ENCODE measurements around the gene NEXMIF. TPM values are rescaled to one million over a fixed set of nuclear protein-coding genes. Genes with fewer than 3 reads are reported as not detected.
"Not testable (repeated sequence)": the region's sequence is repeated elsewhere in the genome, so short reads cannot be mapped to it uniquely, and the experiment has no call there.

Gene NEXMIF
- under 1 TPM; 0.24 to 0.65 TPM for total RNA-seq

DNA sequence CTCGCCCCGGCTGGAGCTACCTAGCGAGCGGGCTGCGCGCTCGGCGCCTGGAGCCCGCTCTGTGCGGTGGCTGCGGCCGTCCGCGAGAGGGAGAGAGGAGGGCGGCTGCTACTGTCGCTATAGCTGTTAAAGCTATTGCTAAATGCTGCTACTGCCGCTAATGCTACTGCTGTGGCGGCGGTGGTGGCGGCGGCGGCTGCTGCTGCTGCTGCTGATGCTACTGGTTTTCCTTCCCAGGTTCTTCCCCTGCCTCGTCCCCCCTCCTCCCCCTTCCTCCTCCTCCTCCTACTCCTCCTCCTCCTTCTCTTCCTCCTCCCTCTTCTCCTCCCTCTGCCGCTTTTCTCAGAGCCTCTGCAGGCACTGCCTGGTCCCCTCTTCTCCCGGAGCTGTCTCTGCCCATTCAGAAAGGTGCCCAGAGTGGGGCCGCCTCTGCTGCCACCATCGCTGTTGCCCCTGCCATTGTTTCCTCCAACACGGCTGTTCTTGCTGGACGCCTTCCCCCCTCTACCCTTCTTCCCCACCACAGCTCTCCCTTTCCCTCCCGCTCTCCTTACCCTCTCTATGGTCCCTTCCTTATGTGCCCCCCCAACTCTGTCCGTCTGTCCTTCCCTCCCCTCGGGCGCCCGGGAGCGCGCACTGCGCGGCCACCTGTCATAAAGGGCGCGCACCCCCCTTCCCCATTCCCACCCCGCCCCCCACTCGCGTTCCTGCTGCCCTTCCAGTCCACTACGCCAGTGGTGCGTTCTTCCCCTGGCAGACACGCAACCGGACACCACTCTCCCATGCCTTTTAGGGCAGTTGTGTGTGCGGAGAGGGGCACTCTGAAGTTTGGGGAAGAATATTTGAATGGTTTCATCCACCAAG, at the start of gene NEXMIF:
Gene NEXMIF (minus strand): TSS at position 228 of the 864 bp plus-strand sequence.
- H3K4me1 Mint-ChIP-seq (ENCODE audit: low read depth): peaks cover 5% of the 10 kb centered on the region
- peak within 1 kb of the TSS; percentile 86 for H3K27ac Mint-ChIP-seq
- H3K36me3 Mint-ChIP-seq (ENCODE audit: insufficient read depth in 2 of 2): peaks cover 0 to 2% of the 10 kb centered on the region in 2 donors

GRCh38 chrX:74961962-74962361, 36.7 kb upstream of the NEXMIF start:
- DNase-seq; H3K27ac Mint-ChIP-seq; H3K27me3 Mint-ChIP-seq (ENCODE audit: low read depth); ATAC-seq (replicated peaks in 1 of 2); H3K36me3 Mint-ChIP-seq (ENCODE audit: insufficient read depth in 2 of 2); H3K4me1 Mint-ChIP-seq (ENCODE audit: low read depth); H3K4me3 Mint-ChIP-seq; H3K9me3 Mint-ChIP-seq: not testable (repeated sequence)

More for the DNA sequence above, at the start of gene NEXMIF:
- peak in 1 of 2 donors; percentile 46 for DNase-seq
- H3K9me3 Mint-ChIP-seq: no peaks in the 10 kb centered on the region
- peak within 1 kb of the TSS; percentile 89 to 96 for H3K4me3 Mint-ChIP-seq
- ATAC-seq (replicated peaks in 1 of 2): peak; percentile 82 to 85
- peaks cover 75% of the 10 kb centered on the region for H3K27me3 Mint-ChIP-seq (ENCODE audit: low read depth)

DNA sequence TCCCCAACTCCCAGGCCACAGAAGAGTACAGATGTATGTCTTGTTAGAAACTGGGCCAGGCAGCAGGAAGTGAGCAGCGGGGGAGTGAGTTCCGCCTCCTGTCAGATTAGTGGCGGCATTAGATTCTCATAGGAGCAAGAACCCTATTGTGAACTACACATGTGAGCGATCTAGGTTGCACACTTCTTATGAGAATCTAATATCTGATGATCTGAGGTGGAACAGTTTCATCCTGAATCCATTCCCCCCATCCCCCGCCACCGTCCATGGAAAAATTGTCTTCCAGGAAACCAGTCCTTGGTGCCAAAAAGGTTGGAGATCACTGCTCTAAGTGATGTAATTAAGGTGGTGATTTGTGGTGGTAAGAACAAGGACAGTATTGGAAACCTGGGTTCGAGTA, 24.5 kb upstream of the NEXMIF start:
- Mint-ChIP-seq H3K27ac (no peak overlapping the region), H3K27me3 (ENCODE audit: low read depth) (no peaks in the 10 kb centered on the region), H3K4me1 (ENCODE audit: low read depth) (no peaks in the 10 kb centered on the region), H3K9me3 (peaks cover 0 to 1% of the 10 kb centered on the region in 2 donors), H3K36me3 (ENCODE audit: insufficient read depth in 2 of 2) (no peaks in the 10 kb centered on the region), H3K4me3 (no peak overlapping the region)
- ATAC-seq (replicated peaks in 1 of 2) (no peak), DNase-seq (no peak)

GRCh38 chrX:74940414-74940813, 15.2 kb upstream of the NEXMIF start:
- Mint-ChIP-seq H3K4me1 (ENCODE audit: low read depth) (no peaks in the 10 kb centered on the region), H3K36me3 (ENCODE audit: insufficient read depth in 2 of 2) (no peaks in the 10 kb centered on the region), H3K27ac (no peak overlapping the region), H3K27me3 (ENCODE audit: low read depth) (peaks cover 9% of the 10 kb centered on the region), H3K9me3 (peaks cover 0 to 5% of the 10 kb centered on the region in 2 donors), H3K4me3 (no peak overlapping the region)
- ATAC-seq (replicated peaks in 1 of 2) (no peak), DNase-seq (no peak)

DNA sequence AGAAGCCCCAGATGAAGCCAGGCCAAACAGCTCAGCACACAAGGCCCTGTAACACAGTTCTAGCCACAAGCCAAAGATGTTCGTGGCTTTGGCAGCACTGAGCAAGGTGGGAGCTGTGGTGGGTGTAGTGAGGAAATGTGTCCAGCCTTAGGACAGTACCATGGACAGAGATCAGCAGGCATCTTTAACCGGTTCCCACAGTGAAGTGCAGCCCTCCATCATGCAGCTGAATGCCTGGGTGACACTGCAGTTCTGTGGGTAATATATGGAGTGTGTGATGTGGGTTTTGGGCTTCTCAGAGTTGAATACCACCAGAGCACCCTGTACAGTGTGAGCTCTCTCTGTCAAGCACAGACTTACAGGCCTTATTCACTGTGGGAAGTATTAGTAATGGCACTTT, 6.0 kb upstream of the NEXMIF start:
- Mint-ChIP-seq H3K27ac (no peak overlapping the region), H3K36me3 (ENCODE audit: insufficient read depth in 2 of 2) (no peaks in the 10 kb centered on the region), H3K4me1 (ENCODE audit: low read depth) (no peaks in the 10 kb centered on the region), H3K27me3 (ENCODE audit: low read depth) (peaks cover 59% of the 10 kb centered on the region), H3K9me3 (no peaks in the 10 kb centered on the region), H3K4me3 (no peak overlapping the region)
- no peak for DNase-seq
- ATAC-seq (replicated peaks in 1 of 2): no peak

DNA sequence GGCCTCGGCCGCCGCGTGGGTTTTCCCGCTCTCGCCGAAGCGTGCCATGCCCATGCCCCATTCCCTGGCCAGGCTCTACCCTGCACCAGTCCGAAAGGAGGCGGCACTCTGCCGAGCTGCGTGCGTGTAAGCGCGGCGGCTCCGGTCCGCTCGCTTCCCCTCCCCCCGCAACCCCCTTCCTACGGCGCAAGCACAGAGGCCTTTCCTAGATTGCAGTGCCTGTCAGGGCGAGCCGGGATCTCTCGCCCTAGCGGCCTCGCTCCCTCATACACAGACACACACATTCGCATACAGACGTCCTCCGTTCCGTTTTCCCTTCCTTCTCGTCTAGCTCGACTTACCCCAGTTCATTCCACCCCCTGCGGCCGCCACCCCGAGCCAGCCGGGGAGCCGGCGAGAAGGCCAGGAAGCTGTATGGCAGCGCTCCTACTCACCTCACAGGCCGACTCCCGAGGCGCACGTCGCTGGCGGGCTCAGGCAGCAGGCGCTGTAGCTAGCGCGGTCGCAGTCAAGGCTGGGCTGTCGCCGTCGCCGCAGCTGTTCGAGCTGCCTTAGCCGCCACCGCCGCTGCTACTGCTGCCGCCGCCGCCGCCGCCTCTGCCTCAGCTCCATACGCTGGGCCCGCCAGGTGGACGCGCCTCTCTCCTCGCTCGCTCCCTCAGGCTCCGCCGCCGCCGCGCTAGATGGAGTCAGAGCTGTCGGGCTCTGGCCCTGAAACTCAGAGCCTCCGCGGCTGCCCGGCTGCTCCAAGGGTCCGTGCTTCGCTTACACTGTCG, 615 bp downstream of the NEXMIF start:
- Mint-ChIP-seq H3K4me1 (ENCODE audit: low read depth) (peaks cover 5% of the 10 kb centered on the region), H3K4me3 (peak overlapping the region; percentile 89 to 96), H3K27me3 (ENCODE audit: low read depth) (peaks cover 67% of the 10 kb centered on the region), H3K36me3 (ENCODE audit: insufficient read depth in 2 of 2) (peaks cover 0 to 2% of the 10 kb centered on the region in 2 donors), H3K9me3 (no peaks in the 10 kb centered on the region), H3K27ac (peak overlapping the region; percentile 86)
- DNase-seq (peak; percentile 43 to 45), ATAC-seq (replicated peaks in 1 of 2) (peak; percentile 76 to 78)

GRCh38 chrX:74923942-74924448, 1.3 kb downstream of the NEXMIF start:
- DNase-seq: peak; percentile 15
- Mint-ChIP-seq H3K36me3 (ENCODE audit: insufficient read depth in 2 of 2) (peaks cover 0 to 2% of the 10 kb centered on the region in 2 donors), H3K4me3 (peak overlapping the region; percentile 83 to 89), H3K27ac (no peak overlapping the region), H3K4me1 (ENCODE audit: low read depth) (peaks cover 5% of the 10 kb centered on the region), H3K9me3 (no peaks in the 10 kb centered on the region), H3K27me3 (ENCODE audit: low read depth) (peaks cover 66% of the 10 kb centered on the region)
- ATAC-seq (replicated peaks in 1 of 2): peak; percentile 12 to 32

GRCh38 chrX:74922922-74923543, 2.2 kb downstream of the NEXMIF start:
- Mint-ChIP-seq H3K27me3 (ENCODE audit: low read depth) (peaks cover 61% of the 10 kb centered on the region), H3K27ac (no peak overlapping the region), H3K4me3 (peak overlapping the region in 1 of 2 donors; percentile 83), H3K4me1 (ENCODE audit: low read depth) (peaks cover 5% of the 10 kb centered on the region), H3K9me3 (no peaks in the 10 kb centered on the region), H3K36me3 (ENCODE audit: insufficient read depth in 2 of 2) (peaks cover 0 to 2% of the 10 kb centered on the region in 2 donors)
- no peak for ATAC-seq (replicated peaks in 1 of 2)
- no peak for DNase-seq

DNA sequence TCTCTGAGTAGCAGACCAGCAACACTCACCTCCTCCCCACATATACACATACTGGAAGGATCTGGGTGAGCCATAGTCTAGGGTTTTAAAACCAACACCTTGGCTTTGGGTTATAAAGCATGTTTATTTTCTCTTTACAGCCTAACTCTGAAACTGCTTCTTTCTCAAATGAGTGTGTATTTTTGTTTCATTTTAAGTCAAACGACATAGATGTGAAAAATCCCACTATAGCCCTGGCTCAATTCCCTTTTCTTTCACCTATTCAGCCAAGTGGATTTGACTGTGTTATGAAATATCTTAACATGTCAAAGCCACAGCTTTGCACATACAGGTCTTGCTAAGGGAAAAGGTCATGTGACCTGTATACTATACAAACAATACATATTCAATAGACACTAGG, 13.8 kb downstream of the NEXMIF start:
- Mint-ChIP-seq H3K4me1 (ENCODE audit: low read depth) (no peaks in the 10 kb centered on the region), H3K9me3 (peaks cover 0 to 4% of the 10 kb centered on the region in 2 donors), H3K36me3 (ENCODE audit: insufficient read depth in 2 of 2) (peaks cover 0 to 2% of the 10 kb centered on the region in 2 donors), H3K27ac (no peak overlapping the region), H3K27me3 (ENCODE audit: low read depth) (peaks cover 14% of the 10 kb centered on the region), H3K4me3 (no peak overlapping the region)
- DNase-seq (no peak), ATAC-seq (replicated peaks in 1 of 2) (peak in 1 of 2 donors; percentile 79)

DNA sequence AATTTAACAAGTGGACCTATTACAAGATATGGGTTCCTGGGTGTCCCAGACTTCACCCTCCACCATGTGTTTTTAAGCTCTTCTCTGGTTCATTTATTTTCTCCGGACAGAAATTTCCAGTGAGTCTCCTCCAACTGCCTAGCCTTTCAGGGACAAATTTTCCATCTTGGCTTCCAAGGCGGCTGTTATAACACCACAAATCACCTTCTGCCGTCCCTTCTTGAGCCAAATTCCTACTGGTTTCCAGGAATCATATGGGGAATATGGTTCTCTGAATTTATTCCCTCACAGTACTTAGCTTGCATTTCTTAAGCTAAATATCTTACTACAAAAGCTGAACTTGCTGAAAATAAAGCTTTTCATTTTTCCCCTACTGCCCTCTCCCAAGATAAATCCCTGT, 18.8 kb downstream of the NEXMIF start:
- peaks cover 15% of the 10 kb centered on the region for H3K27me3 Mint-ChIP-seq (ENCODE audit: low read depth)
- H3K36me3 Mint-ChIP-seq (ENCODE audit: insufficient read depth in 2 of 2): peaks cover 0 to 1% of the 10 kb centered on the region in 2 donors
- ATAC-seq (replicated peaks in 1 of 2): no peak
- no peaks in the 10 kb centered on the region for H3K9me3 Mint-ChIP-seq
- no peaks in the 10 kb centered on the region for H3K4me1 Mint-ChIP-seq (ENCODE audit: low read depth)
- DNase-seq: no peak
- no peak overlapping the region for H3K4me3 Mint-ChIP-seq
- no peak overlapping the region for H3K27ac Mint-ChIP-seq

GRCh38 chrX:74902806-74903205, 22.4 kb downstream of the NEXMIF start:
- no peak for ATAC-seq (replicated peaks in 1 of 2)
- H3K9me3 Mint-ChIP-seq: no peaks in the 10 kb centered on the region
- no peak for DNase-seq
- no peaks in the 10 kb centered on the region for H3K36me3 Mint-ChIP-seq (ENCODE audit: insufficient read depth in 2 of 2)
- H3K27me3 Mint-ChIP-seq (ENCODE audit: low read depth): peaks cover 16% of the 10 kb centered on the region
- no peak overlapping the region for H3K27ac Mint-ChIP-seq
- H3K4me3 Mint-ChIP-seq: no peak overlapping the region
- no peaks in the 10 kb centered on the region for H3K4me1 Mint-ChIP-seq (ENCODE audit: low read depth)

DNA sequence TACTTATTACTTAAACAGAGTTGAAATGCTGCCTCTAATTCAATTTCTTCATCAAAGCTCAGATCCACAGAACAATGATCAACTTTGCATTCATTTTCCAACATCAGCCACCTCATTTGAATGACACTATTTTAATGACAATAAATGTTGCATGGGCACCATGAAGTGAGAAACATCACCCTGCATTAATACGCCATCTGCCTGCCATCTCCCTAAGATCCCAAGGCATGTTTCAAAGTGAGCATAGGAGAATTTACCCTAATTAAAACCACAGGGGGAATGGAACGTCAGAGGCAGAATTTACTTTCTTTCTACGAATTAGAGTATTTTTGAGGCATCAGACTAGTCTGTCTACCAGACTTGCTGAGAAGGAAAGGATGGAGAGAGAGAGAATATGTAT, 32.7 kb downstream of the NEXMIF start:
- H3K36me3 Mint-ChIP-seq (ENCODE audit: insufficient read depth in 2 of 2): no peaks in the 10 kb centered on the region
- no peaks in the 10 kb centered on the region for H3K9me3 Mint-ChIP-seq
- DNase-seq (no peak), ATAC-seq (replicated peaks in 1 of 2) (no peak)
- H3K4me1 Mint-ChIP-seq (ENCODE audit: low read depth): no peaks in the 10 kb centered on the region
- H3K4me3 Mint-ChIP-seq: no peak overlapping the region
- H3K27me3 Mint-ChIP-seq (ENCODE audit: low read depth): peaks cover 25% of the 10 kb centered on the region
- H3K27ac Mint-ChIP-seq: no peak overlapping the region

Data from activated T-cell treated with anti-CD3 and anti-CD28 coated beads, Interleukin-2, amount 50 U/mL, for 72 hours (primary cell).